ENCODE results near the gene ACTR8.

Gene ACTR8

DNA sequence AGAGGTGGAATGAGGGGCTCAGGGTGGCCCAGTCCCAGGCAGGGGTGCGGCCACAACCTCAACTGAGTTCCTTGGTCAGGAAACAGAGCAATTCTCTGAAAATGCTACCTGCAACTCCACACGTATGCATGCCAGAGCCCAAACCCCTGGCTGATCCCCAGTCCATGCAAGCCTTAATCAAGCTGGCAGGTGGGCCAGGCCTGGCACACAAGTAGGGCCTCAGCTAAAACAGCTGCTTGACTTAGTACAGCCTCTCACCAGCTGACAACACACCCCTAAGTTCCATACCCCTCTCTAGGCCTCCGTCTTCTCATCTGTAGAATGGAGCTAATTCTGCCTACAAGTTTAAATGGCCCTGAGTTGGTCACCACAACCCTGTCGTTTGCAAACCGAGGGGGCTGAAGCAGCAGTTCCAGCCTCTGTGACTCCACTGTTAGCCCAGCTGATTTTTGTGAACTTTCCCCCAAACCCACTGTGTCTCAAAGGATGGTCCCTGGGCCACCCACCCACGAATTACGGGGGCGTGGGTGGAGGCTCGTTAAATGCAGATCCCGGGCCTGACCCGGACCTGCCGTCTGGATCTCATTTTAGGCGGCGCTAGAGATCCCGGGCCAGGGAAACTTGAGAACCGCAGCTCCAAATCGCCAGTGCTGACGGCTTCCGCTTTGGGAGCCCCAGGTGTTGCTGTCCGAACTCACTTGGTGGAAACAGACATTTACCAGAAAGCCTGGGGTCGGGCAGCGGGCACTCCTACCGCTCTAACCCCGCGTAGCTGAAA is 36.7 kb downstream of the ACTR8 start:
- in situ Hi-C loops (cut with MboI; ENCODE audit: low pct_unique_long_range_greater_than_20kb, low sequenced_read_pairs, unreplicated experiment): no loop called here
- DNase-seq (ENCODE audit: low spot score): peak; percentile 75
- TF ChIP-seq, protein P1, sequence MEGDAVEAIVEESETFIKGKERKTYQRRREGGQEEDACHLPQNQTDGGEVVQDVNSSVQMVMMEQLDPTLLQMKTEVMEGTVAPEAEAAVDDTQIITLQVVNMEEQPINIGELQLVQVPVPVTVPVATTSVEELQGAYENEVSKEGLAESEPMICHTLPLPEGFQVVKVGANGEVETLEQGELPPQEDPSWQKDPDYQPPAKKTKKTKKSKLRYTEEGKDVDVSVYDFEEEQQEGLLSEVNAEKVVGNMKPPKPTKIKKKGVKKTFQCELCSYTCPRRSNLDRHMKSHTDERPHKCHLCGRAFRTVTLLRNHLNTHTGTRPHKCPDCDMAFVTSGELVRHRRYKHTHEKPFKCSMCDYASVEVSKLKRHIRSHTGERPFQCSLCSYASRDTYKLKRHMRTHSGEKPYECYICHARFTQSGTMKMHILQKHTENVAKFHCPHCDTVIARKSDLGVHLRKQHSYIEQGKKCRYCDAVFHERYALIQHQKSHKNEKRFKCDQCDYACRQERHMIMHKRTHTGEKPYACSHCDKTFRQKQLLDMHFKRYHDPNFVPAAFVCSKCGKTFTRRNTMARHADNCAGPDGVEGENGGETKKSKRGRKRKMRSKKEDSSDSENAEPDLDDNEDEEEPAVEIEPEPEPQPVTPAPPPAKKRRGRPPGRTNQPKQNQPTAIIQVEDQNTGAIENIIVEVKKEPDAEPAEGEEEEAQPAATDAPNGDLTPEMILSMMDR (IDR thresholded peaks at IDR 0.05; ENCODE audit: extremely low read depth, insufficient read depth, missing control alignments): peak; percentile 36

DNA sequence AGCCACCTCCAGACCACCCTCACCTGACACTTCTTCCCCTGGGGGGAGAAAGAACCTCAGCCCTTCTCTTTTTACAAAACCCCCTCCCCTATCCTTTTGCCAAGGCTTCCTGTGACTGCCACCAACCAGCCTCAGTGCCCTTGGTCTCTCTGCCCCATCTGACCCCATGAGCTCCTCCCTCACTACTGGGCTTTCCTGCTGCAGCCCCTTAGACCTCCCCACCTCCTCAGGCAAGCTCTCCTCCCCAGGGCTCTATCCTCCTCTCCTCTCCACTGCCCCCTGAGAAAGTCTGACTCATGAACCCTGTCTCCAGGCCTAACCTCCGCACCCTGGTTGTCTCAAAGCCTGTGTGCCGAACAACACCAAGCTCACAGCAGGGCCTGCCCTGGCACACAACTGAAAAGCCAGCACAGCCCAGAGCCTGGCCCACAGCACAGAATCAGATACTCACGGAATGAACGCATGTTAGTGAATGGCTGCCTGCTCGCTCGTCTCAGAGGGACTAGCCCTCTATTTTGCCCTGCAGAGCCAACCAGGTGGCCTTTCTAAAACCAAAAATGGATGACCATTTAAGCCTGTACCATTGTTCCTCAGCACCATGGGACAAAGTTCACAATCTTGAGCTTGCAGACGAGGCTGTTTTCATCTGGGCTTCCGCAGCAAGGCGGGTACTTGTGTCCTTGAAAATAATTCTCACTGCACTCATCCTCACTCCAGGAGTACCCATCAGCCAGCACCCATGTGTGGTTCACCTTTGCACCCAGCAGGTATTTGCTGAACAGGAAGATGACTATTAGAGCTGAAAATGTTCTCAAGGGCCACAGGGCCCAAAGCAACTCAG is 37.5 kb downstream of the ACTR8 start:
- TF ChIP-seq, protein P1 (IDR thresholded peaks at IDR 0.05; ENCODE audit: extremely low read depth, insufficient read depth, missing control alignments): no peak
- no peak for DNase-seq (ENCODE audit: low spot score)
- in situ Hi-C loops (cut with MboI; ENCODE audit: low pct_unique_long_range_greater_than_20kb, low sequenced_read_pairs, unreplicated experiment): no loop called here

DNA sequence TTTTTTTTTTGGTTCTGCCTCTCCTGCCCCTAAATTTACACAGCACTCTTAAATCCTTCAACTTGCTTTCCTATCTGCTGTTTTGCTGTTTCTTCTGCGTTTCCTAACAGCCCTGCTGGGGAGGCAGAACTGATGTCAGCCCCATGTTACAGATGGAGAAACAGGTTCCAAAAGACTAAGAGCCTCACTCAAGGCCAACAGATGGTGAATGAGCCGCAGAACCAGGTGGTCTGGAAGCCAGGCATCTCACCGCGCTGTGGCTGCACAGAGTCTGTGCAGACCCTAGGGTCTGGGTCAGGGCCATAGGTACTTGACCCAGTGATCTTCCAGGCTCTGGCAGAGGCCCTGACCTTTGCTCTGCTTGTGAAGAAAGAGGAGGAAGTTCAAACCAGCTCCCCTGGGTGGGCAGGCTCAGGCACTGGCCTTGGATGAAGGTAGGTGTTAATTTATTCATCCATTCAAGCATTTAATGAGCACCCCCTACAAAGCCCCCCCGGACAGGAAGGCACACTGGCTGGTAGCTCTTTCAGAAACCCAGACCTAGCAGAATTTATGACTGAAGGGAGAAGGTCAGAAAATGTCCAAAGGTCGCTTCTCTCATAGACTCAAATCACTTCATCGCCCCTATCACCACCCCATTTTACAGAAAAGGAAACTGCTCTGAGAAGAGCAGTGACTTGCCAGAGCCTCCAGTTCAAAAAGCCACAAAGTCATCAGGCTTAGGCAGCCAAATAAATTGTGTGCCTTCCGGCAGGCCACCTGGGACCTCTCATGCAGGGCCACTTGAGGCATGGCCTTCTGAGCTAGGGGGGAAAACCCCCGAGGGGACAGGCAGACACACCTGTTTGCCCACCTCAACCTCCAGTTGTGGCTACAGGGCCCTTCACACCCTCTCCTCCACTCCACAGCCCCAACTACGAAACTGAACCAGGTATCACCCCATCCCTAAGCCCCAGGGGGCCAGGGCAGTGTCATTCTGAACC is 38.5 kb downstream of the ACTR8 start:
- TF ChIP-seq, protein P1 (IDR thresholded peaks at IDR 0.05; ENCODE audit: extremely low read depth, insufficient read depth, missing control alignments): no peak
- in situ Hi-C loops (cut with MboI; ENCODE audit: low pct_unique_long_range_greater_than_20kb, low sequenced_read_pairs, unreplicated experiment): no loop called here
- DNase-seq (ENCODE audit: low spot score): peak; percentile 51

DNA sequence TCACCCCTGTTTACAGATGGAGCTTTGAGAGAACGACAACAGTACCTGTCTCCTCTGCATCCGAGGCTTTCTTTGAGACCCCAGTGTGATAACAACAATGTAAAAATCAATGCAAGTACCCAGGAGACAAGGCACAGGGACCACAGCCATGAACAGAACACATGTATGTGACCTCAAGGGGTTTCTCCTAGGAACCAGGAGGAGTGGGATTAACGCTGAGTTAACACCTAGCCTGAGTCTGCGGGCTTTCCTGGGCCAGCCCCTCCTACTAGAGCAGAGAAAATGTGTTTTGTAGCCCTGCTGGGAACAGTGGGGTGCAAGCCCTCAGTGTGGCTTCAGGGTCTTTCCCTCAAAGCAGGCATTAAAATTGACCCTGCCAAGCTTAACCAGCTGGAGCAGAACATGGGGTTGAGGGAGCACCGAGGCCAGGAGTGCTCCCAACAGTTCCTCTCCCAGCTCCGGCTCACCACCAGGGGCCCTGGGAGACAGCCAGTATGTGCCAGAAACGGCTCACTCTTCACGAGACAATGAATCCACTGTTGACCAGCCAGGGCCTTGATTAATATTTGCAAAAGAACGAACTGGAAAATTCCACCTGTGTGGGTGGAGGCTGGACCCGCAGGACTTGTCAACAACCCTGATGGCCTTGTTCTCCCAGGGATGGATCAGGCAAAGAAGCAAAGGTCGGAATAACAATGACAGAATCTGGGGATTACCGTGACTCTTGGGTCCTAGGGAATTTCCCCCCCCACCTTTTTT is 39.3 kb downstream of the ACTR8 start:
- TF ChIP-seq, protein P1 (IDR thresholded peaks at IDR 0.05; ENCODE audit: extremely low read depth, insufficient read depth, missing control alignments): no peak
- in situ Hi-C loops (cut with MboI; ENCODE audit: low pct_unique_long_range_greater_than_20kb, low sequenced_read_pairs, unreplicated experiment): no loop called here
- peak; percentile 36 for DNase-seq (ENCODE audit: low spot score)

GRCh38 chr3:53841296-53841695 is 40.7 kb downstream of the ACTR8 start:
- TF ChIP-seq, protein P1 (IDR thresholded peaks at IDR 0.05; ENCODE audit: extremely low read depth, insufficient read depth, missing control alignments): no peak
- in situ Hi-C loops (cut with MboI; ENCODE audit: low pct_unique_long_range_greater_than_20kb, low sequenced_read_pairs, unreplicated experiment): no loop called here
- DNase-seq (ENCODE audit: low spot score): no peak
